WTC11 (cell line): ENCODE data around the gene ITPR2.

ENCODE experiments used
- IRF2 ChIP-seq: sonication (generic); formaldehyde crosslinking; IDR thresholded peaks from 2 replicates; pipeline ENCODE4 v1.8.0; 2022; ENCODE audit warnings: low read depth, missing genetic modification reagents, borderline replicate concordance
- NFE2L1 ChIP-seq: sonication (generic); formaldehyde crosslinking; IDR thresholded peaks from 2 replicates; pipeline ENCODE4 v1.8.1; 2023; ENCODE audit warnings: missing genetic modification reagents
- ZNF121 ChIP-seq: sonication (generic); formaldehyde crosslinking; IDR thresholded peaks from 2 replicates; pipeline ENCODE4 v1.8.0; 2023; ENCODE audit warnings: missing genetic modification reagents
- TF ChIP-seq, protein P1 (sequence below): fragments of 200-600 bp; IDR thresholded peaks from 2 replicates; pipeline ENCODE4 v1.8.0; 2022; ENCODE audit warnings: antibody characterized with exemption
- TF ChIP-seq, protein P2 (sequence below): sonication (generic); formaldehyde crosslinking; IDR thresholded peaks from 2 replicates; pipeline ENCODE4 v1.8.0; 2022; ENCODE audit warnings: mild to moderate bottlenecking, missing genetic modification reagents

DNA sequence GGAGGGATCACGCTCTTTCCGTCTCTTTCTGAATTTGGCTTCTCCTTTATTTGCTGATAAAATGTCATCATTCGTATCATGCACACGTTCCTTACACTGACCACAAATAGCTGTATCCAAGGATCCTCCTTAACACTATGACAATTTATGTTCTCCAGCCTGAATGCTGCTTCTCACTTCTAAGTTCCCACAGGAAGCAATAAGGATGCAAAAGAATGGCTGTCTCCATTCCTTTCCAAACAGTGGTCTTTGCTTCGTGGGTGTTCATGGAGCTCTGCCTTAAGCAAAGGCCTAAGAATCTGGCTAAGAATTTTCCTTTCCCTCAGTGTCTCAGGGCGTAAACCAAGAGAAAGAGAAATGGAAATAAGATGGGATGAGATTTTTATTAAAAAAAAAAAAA lies 200.2 kb downstream of the ITPR2 start:
- TF ChIP-seq, protein P1, sequence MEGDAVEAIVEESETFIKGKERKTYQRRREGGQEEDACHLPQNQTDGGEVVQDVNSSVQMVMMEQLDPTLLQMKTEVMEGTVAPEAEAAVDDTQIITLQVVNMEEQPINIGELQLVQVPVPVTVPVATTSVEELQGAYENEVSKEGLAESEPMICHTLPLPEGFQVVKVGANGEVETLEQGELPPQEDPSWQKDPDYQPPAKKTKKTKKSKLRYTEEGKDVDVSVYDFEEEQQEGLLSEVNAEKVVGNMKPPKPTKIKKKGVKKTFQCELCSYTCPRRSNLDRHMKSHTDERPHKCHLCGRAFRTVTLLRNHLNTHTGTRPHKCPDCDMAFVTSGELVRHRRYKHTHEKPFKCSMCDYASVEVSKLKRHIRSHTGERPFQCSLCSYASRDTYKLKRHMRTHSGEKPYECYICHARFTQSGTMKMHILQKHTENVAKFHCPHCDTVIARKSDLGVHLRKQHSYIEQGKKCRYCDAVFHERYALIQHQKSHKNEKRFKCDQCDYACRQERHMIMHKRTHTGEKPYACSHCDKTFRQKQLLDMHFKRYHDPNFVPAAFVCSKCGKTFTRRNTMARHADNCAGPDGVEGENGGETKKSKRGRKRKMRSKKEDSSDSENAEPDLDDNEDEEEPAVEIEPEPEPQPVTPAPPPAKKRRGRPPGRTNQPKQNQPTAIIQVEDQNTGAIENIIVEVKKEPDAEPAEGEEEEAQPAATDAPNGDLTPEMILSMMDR: no peak
- no peak for TF ChIP-seq ZNF121
- TF ChIP-seq NFE2L1 (CRISPR knock-in tag): no peak
- no peak for TF ChIP-seq IRF2 (CRISPR knock-in tag)
- TF ChIP-seq, protein P2, sequence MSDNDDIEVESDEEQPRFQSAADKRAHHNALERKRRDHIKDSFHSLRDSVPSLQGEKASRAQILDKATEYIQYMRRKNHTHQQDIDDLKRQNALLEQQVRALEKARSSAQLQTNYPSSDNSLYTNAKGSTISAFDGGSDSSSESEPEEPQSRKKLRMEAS (CRISPR knock-in tag): no peak
